GM19468 (cell line): Measurements from ENCODE around the gene VAV3.
"Not testable (repeated sequence)": the region's sequence is repeated elsewhere in the genome, so short reads cannot be mapped to it uniquely, and the experiment has no call there.

ENCODE experiments used
- ATAC-seq: cut with Tn5 transposase; IDR thresholded peaks from one replicate; pipeline ENCODE4 v1.9.1; 2021; ENCODE audit warnings: mild to moderate bottlenecking, moderate library complexity, moderate number of reproducible peaks; ENCODE audit not compliant: unreplicated experiment; ENCODE audit errors: extremely low read depth

VAV3 gene

GRCh38 chr1:107670397-107671040 lies 294.5 kb downstream of the VAV3 start:
- ATAC-seq: no peak

- no peak for ATAC-seq
Observed at GRCh38 chr1:107669996-107670395, 295.0 kb downstream of the VAV3 start.

- no peak for ATAC-seq
Observed at GRCh38 chr1:107668762-107669161, 296.2 kb downstream of the VAV3 start.

- no peak for ATAC-seq
Observed at GRCh38 chr1:107666493-107666892, 298.5 kb downstream of the VAV3 start.

GRCh38 chr1:107664982-107665925 lies 299.7 kb downstream of the VAV3 start:
- ATAC-seq: no peak

GRCh38 chr1:107662971-107663370 lies 302.0 kb downstream of the VAV3 start:
- ATAC-seq: no peak

GRCh38 chr1:107661158-107661557 lies 303.8 kb downstream of the VAV3 start:
- ATAC-seq: no peak

- ATAC-seq: no peak
Observed at GRCh38 chr1:107659961-107660360, 305.0 kb downstream of the VAV3 start.

- no peak for ATAC-seq
Observed at GRCh38 chr1:107657356-107657755, 307.6 kb downstream of the VAV3 start.

GRCh38 chr1:107653765-107654164 lies 311.2 kb downstream of the VAV3 start:
- ATAC-seq: no peak

- no peak for ATAC-seq
Observed at GRCh38 chr1:107653005-107653404, 312.0 kb downstream of the VAV3 start.

- not testable (repeated sequence) for ATAC-seq
Observed at GRCh38 chr1:107650825-107651224, 314.2 kb downstream of the VAV3 start.

GRCh38 chr1:107649023-107649422 lies 316.0 kb downstream of the VAV3 start:
- no peak for ATAC-seq

GRCh38 chr1:107648071-107648470 lies 316.9 kb downstream of the VAV3 start:
- no peak for ATAC-seq

GRCh38 chr1:107647012-107647411 lies 318.0 kb downstream of the VAV3 start:
- no peak for ATAC-seq

GRCh38 chr1:107643766-107644165 lies 321.2 kb downstream of the VAV3 start:
- no peak for ATAC-seq

GRCh38 chr1:107640207-107640606 lies 324.8 kb downstream of the VAV3 start:
- no peak for ATAC-seq

- ATAC-seq: no peak
Observed at GRCh38 chr1:107637101-107637500, 327.9 kb downstream of the VAV3 start.

GRCh38 chr1:107633596-107633995 lies 331.4 kb downstream of the VAV3 start:
- no peak for ATAC-seq

- no peak for ATAC-seq
Observed at GRCh38 chr1:107626073-107626796, 338.7 kb downstream of the VAV3 start.
